Psoas muscle (tissue), 8 donors: ENCODE results near the gene ZNG1A. TPM values are rescaled to one million over a fixed set of nuclear protein-coding genes. Genes with fewer than 3 reads are reported as not detected.
"Not testable (repeated sequence)": the region's sequence is repeated elsewhere in the genome, so short reads cannot be mapped to it uniquely, and the experiment has no call there.

ENCODE experiments used
- ATAC-seq, 4 donors: fragments of 200-7000 bp; cut with Tn5 transposase; one replicate each; pipeline ENCODE4 v1.9.1; 2020; ENCODE audit warnings: moderate library complexity in 3 of 4, mild to moderate bottlenecking in 2 of 4
- DNase-seq, 2 donors: peaks; one replicate each; pipeline ENCODE4 v3.0.0-alpha.2; 2020
- H3K27ac ChIP-seq: fragments of 200-600 bp; one replicate; pipeline ENCODE4 v1.8.0; 2022
- H3K27me3 ChIP-seq, 3 donors: fragments of 200-600 bp in 1 of 3; one replicate each; pipeline versions ENCODE4 v1.6.1 to v1.8.0; 2013 to 2022; ENCODE audit warnings: low read length in 2 of 3, mild to moderate bottlenecking in 2 of 3, moderate library complexity in 1 of 3; ENCODE audit not compliant: insufficient read depth in 3 of 3
- H3K36me3 ChIP-seq, 2 donors: fragments of 200-600 bp in 1 of 2; one replicate each; pipeline versions ENCODE4 v1.6.1 to v1.8.0; 2013 to 2022; ENCODE audit warnings: low read depth in 1 of 2, mild to moderate bottlenecking in 1 of 2, moderate library complexity in 1 of 2; ENCODE audit not compliant: insufficient read depth in 1 of 2
- H3K4me1 ChIP-seq: fragments of 200-600 bp; one replicate; pipeline ENCODE4 v1.8.0; 2022
- H3K4me3 ChIP-seq: fragments of 200-600 bp; one replicate; pipeline ENCODE4 v1.8.0; 2022; ENCODE audit warnings: mild to moderate bottlenecking
- H3K9me3 ChIP-seq: fragments of 200-600 bp; one replicate; pipeline ENCODE4 v1.8.0; 2022
- WGBS, 3 donors: extraction: QIAGEN DNeasy Blood & Tissue Kit; methylation state at CpG; one replicate each; pipeline versions ENCODE4 v1.1.6 to v1.1.7; 2013; 5-methylcytosine and 5-hydroxymethylcytosine counted together
- intact Hi-C, 2 donors: fragments of 100-400 bp; cut with DNase I; formaldehyde crosslinking; loops; one replicate each; pipeline versions ENCODE4 v1.11.0 to v1.14.2; 2022
- polyA plus RNA-seq, 3 donors: library from polyadenylated mRNA; stranded (reverse); fragments of 200-250 nt; gene quantifications; one replicate each; pipeline ENCODE4 v1.2.3, GENCODE V29; 2013
- total RNA-seq, 4 donors: library from RNA; stranded (reverse); fragmentation: NEBNext Ultra II Directional in 2 of 4; extraction: Animal tissue kit (Norgen Biotek cat#: 25700) in 2 of 4; gene quantifications; one replicate each; pipeline versions ENCODE4 v1.2.1 to v1.2.4, GENCODE V29; 2021 to 2023
- donor health status: healthy with polysubstance abuse.
- donor health status: DM: no; HTN: no; CAD: no; lungs with moderate emphysema.
- donor health status: Bipolar disorder and iron deficiency.
- donor health status: healthy.
- donor health status: DM: yes; HTN: yes; CAD: no.
- donor health status: DM: no; HTN: no; CAD: no.
- donor health status: DM: no; HTN: no; CAD: no.
- donor health status: DM: yes; HTN: yes; CAD: no.

ZNG1A gene
- total and polyA plus RNA-seq, 7 donors: 12.0 to 38.4 (median 17.7) TPM

- ATAC-seq, H3K9me3 ChIP-seq, intact Hi-C loops, H3K4me3 ChIP-seq, H3K27me3 ChIP-seq, H3K27ac ChIP-seq, H3K4me1 ChIP-seq, H3K36me3 ChIP-seq, DNase-seq: not testable (repeated sequence)
Measured at GRCh38 chr9:151173-151572, 27.7 kb downstream of the ZNG1A start.

- H3K4me1 ChIP-seq, H3K27me3 ChIP-seq, ATAC-seq, DNase-seq, H3K27ac ChIP-seq, H3K9me3 ChIP-seq, intact Hi-C loops, H3K36me3 ChIP-seq, H3K4me3 ChIP-seq: not testable (repeated sequence)
- WGBS, 3 donors: 90 to 96% (median 96%) methylated on average over 11 to 17 of the region's 17 CpGs
Measured at GRCh38 chr9:139880-140279, 39.0 kb downstream of the ZNG1A start.

- H3K36me3 ChIP-seq, H3K4me1 ChIP-seq, H3K9me3 ChIP-seq, intact Hi-C loops, DNase-seq, H3K27ac ChIP-seq, ATAC-seq: not testable (repeated sequence)
- 19 to 47% (median 46%) methylated on average over 24 to 30 of the region's 30 CpGs for WGBS, 3 donors
- peaks cover 3 to 35% (median 13%) of the 10 kb centered on the region in 3 donors for H3K27me3 ChIP-seq
- H3K4me3 ChIP-seq: peak within 1 kb of the TSS; percentile 11
Measured at GRCh38 chr9:117995-118467, 60.8 kb downstream of the ZNG1A start, which contains the start of gene FOXD4. Gene FOXD4, minus strand, starts transcription at chr9:118417. Its CDS starts 298 bp downstream, at chr9:118119.

GRCh38 chr9:117144-117994, 61.5 kb downstream of the ZNG1A start:
- DNase-seq: peak in 1 of 2 donors; percentile 57
- intact Hi-C loops: not testable (repeated sequence)
- peaks cover 3 to 41% (median 16%) of the 10 kb centered on the region in 3 donors for H3K27me3 ChIP-seq

GRCh38 chr9:116239-117077, 62.4 kb downstream of the ZNG1A start:
- H3K36me3 ChIP-seq, H3K4me3 ChIP-seq, DNase-seq, H3K9me3 ChIP-seq, intact Hi-C loops, H3K27ac ChIP-seq, ATAC-seq, H3K4me1 ChIP-seq: not testable (repeated sequence)
- H3K27me3 ChIP-seq: peaks cover 3 to 47% (median 16%) of the 10 kb centered on the region in 3 donors
- WGBS, 3 donors: 11 to 16% (median 14%) methylated on average over 31 to 40 of the region's 41 CpGs

More at GRCh38 chr9:117144-117994, 61.5 kb downstream of the ZNG1A start:
- not testable (repeated sequence) for ATAC-seq, H3K27ac ChIP-seq, H3K36me3 ChIP-seq, H3K9me3 ChIP-seq, H3K4me1 ChIP-seq
- peak overlapping the region; percentile 11 for H3K4me3 ChIP-seq
- 3 to 11% (median 10%) methylated on average over 38 to 64 of the region's 71 CpGs for WGBS, 3 donors

- DNase-seq, H3K4me1 ChIP-seq, intact Hi-C loops, ATAC-seq, H3K9me3 ChIP-seq, H3K36me3 ChIP-seq, H3K27ac ChIP-seq: not testable (repeated sequence)
- H3K4me3 ChIP-seq: peak overlapping the region; percentile 62
- peaks cover 3 to 52% (median 16%) of the 10 kb centered on the region in 3 donors for H3K27me3 ChIP-seq
- WGBS, 3 donors: 5 to 13% (median 6%) methylated on average over 7 to 11 of the region's 11 CpGs
Measured at GRCh38 chr9:115118-115451, 63.8 kb downstream of the ZNG1A start.

GRCh38 chr9:114267-115117, 64.4 kb downstream of the ZNG1A start:
- peak overlapping the region; percentile 62 for H3K4me3 ChIP-seq
- H3K4me1 ChIP-seq, H3K36me3 ChIP-seq, intact Hi-C loops, H3K9me3 ChIP-seq: not testable (repeated sequence)
- peaks cover 3 to 58% (median 16%) of the 10 kb centered on the region in 3 donors for H3K27me3 ChIP-seq
- ATAC-seq: peak; percentile 47 to 68 (median 54)
- peak overlapping the region; percentile 16 for H3K27ac ChIP-seq
- peak in 1 of 2 donors; percentile 54 for DNase-seq
- WGBS, 3 donors: 1 to 2% (median 2%) methylated on average over 65 to 73 of the region's 73 CpGs

- ATAC-seq: peak; percentile 61 to 77 (median 66)
- WGBS, 3 donors: 1% methylated on average over 91 to 109 of the region's 111 CpGs
- peak overlapping the region; percentile 30 for H3K27ac ChIP-seq
- H3K9me3 ChIP-seq, H3K36me3 ChIP-seq, intact Hi-C loops, H3K4me1 ChIP-seq: not testable (repeated sequence)
- H3K4me3 ChIP-seq: peak overlapping the region; percentile 62
- H3K27me3 ChIP-seq: peaks cover 3 to 64% (median 16%) of the 10 kb centered on the region in 3 donors
- peak in 1 of 2 donors; percentile 62 for DNase-seq
Measured at GRCh38 chr9:113468-114266, 65.2 kb downstream of the ZNG1A start.

- peak overlapping the region; percentile 62 for H3K4me3 ChIP-seq
- H3K4me1 ChIP-seq, H3K27ac ChIP-seq, H3K36me3 ChIP-seq, H3K9me3 ChIP-seq, intact Hi-C loops, DNase-seq: not testable (repeated sequence)
- peak in 3 of 4 donors; percentile 3 to 35 (median 13) for ATAC-seq
- WGBS, 3 donors: 10 to 12% (median 12%) methylated on average over 29 to 49 of the region's 55 CpGs
- peaks cover 3 to 69% (median 11%) of the 10 kb centered on the region in 3 donors for H3K27me3 ChIP-seq
Measured at GRCh38 chr9:112589-113467, 66.0 kb downstream of the ZNG1A start.
